Measurements from ENCODE around the gene ZNF18.
"Not testable (repeated sequence)": the region's sequence is repeated elsewhere in the genome, so short reads cannot be mapped to it uniquely, and the experiment has no call there.

Gene ZNF18

DNA sequence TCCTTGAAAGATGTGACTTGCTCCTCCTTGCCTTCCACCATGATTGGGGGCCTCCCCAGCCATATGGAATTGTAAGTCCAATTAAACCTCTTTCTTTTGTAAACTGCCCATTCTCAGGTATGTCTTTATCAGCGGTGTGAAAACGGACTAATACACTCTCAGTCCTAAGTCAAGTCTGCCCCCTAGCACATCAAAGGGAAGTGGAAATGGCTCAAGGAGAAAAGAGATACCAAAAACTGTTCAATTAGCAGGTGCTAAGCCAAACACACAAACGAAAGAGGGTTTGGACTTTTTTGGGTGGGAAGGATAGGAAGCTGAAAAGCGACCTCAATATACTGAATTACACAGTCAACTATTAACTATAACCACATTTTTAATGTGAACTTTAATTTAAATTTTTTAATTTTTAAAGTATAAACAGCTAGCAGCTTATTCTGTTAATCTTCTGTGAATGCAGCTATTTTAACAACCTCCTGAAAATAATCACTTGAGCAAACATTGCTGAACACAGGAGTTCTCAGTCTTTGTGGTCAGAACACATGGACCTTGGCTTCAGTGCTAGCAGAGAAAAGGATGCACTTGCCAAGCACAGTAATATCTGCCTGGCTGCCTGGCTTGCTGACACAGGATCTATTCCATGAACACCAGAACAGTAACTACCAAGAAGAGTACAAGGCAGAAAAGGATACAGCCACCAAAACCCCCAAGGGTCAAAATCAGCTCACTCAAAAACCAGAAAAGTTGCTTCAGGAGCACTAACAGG lies 10.9 kb downstream of the ZNF18 start:
- no peak for DNase-seq (ENCODE audit: low read depth)

DNA sequence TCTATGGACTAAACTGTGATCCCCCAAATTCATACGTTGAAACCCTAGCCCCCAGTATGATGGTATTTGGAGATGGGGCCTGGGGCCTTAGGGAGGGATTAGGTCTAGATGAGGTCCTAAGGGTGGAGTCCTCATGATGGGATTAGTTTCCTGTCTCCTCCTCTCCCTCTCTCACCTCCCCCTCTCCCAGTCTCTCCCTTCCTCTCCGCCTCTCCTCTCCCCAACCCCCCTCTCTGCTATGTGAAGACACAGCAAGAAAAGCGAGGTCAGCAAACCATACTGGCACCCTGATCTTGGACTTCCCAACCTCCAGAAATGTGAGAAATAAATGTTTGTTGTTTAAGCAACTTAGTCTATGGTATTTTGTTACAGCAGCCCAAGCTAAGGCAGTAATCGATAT lies 15.4 kb downstream of the ZNF18 start:
- no peak for DNase-seq (ENCODE audit: low read depth)

DNA sequence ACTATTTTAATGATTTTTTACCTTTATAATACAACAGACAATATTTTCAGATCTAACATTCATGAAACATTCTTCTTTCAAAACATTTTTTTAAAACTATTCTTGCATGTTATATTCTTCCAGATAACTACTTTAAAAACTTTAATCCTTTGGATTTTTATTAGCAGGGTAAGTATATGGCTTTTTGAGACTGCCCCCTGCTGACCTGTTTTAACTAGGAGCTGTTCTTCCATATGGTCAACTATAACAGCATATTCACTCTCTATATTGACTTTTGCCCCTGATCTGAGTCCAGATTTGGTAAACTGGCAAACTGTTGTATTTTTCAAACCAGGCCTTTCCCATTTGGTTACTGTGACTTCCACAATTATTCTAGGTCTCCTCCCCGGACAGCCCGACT lies 16.5 kb downstream of the ZNF18 start:
- DNase-seq (ENCODE audit: low read depth) = no peak

DNA sequence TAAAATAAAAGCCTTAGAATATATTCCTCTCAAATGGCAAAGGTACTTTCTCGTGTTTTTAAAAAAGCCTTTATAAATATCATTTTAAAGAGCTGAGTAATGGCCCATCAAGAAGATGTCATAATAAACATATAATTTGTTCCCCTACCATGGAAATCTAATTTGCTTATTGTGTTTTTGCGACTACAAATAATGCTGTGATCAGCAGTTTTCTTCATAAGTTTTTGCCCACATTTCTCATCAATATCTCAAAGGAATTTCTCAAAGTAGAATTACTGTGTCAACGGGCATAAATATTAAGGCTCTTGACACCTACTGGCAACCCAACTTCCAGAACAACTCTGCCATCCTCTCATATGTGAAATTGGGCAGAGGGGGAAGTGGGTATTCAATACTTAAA lies 17.5 kb downstream of the ZNF18 start:
- DNase-seq (ENCODE audit: low read depth) = no peak

DNA sequence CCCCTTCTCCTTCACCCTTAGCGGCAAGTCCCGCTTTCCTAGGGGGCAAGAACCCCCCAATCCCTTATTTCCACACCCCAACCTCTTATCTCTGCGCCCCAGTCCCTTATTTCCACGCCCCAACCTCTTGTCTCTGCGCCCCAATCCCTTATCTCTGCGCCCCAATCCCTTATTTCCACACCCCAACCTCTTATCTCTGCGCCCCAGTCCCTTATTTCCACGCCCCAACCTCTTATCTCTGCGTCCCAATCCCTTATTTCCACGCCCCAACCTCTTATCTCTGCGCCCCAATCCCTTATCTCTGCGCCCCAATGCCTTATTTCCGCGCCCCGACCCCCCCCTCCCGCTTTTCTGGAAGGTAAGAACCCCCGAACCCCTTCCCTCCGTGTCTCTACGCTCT lies 24.5 kb downstream of the ZNF18 start:
- DNase-seq (ENCODE audit: low read depth) = not testable (repeated sequence)

DNA sequence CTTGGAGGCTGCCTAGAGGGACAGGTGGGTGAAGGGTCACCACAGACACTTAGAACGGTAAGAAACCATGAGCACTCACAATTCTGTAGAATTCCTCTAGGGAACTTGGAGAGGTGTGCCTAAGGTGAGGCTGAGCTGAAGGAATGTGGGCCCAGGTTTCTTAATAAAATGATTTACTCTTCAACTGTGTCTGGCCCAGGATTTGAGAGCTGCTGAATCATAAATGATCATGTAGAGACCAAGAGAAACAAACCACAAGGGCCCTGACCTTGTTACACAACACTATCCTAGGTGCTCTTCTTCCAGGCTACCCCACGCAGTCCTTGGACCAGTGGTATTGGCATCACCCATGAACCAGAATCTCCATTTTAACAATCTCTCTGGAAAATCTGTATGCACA lies 27.7 kb downstream of the ZNF18 start:
- DNase-seq (ENCODE audit: low read depth) = no peak

DNA sequence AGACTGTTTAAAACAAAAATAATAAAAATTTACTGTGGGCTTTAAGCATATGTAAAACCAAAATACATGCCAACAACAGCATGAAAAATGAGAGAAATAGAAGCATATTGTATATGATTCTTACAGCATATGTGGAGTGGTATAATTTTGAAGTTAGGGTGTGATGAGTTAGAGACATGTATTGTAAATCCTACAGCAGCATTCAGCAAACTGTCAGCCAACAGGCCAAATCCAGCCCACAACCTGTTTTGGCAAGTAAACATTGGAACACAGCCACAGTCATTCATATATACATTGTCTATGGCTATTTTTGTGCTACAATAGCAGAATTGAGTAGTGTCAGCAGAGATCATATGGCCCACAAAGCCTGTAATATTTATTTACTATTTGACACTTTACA lies 42.3 kb downstream of the ZNF18 start:
- no peak for DNase-seq (ENCODE audit: low read depth)

DNA sequence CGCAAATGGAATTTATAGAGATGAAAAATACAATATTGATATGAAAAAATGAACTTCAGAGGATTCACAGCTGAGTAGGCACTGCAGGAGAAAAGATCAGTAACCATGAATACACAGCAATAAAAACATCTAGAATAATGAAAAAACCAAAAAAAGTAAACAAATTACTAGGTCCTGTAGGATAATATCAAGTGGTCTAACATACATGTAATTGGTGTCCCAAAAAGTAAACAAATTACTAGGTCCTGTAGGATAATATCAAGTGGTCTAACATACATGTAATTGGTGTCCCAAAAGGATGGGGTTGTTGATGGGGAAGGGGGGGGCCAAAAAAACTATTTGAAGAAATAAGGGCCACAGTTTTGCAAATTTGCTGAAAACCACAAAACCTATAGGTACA lies 43.4 kb downstream of the ZNF18 start:
- DNase-seq (ENCODE audit: low read depth) = no peak

DNA sequence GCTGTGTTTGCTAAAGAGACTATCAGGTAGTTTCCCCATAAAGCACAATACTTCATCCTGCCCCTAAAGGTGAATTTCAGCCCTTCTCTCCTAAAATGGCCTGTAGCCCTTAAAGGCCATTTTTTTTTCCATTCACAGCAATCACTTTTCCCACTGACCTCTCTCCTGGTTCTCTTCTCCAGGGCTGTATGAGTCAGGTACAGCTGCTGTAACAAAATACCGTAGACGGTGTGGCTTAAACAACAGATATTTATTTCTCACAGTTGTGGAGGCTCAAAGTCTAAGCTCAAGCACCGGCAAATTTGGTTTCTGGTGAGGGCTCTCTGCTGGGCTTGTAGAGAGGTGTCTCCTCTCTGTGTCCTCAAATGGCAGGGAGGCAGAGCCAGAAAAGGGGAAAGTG lies 44.7 kb downstream of the ZNF18 start:
- DNase-seq (ENCODE audit: low read depth) = no peak

DNA sequence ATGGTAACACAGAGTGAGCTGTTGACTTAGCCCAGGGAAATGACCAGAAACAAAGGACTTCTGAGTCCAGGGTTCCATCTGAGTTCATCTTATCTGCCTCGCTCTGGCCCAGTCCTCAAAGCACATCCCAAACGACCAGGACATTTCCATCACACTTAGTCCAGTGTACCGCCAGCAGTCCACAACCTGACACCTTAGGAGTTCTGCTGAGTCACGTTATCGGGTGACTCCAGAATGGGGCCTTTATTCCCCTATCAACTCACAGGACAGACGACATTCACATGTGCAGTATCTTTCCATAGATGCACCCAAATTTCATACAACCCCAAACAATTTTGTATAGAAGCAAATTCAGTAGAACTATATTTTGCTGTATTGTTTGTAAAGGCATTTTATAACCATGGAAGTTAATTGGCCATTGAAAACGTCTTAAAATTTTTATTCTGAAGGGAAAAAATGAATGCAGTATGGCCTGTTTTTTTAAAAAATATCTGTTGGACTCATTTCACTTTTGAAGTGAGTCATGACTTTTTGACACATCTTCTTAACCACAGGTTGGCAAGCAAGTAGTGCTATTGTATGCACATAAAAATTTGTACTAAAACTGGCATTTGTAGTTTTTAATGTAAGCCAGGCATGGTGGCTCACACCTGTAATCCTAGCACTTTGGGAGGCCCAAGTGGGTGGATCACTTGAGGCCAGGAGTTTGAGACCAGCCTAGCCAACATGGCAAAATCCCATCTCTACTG lies 46.3 kb downstream of the ZNF18 start:
- DNase-seq (ENCODE audit: low read depth) = no peak

DNA sequence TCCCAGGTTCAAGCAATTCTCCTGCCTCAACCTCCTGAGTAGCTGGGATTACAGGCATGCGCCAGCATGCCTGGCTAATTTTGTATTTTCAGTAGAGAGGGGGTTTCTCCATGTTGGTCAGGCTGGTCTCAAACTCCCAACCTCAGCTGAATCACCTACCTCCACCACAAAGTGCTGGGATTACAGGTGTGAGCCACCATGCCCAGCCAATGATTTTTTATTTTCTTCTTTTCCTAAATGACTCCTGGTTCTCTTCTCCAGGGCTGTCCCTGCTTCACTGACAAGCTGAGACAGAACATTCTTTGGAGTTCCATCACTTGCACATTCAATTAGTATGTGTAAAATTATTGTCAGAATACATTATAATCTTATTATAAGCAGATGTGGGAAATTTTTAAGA lies 47.7 kb downstream of the ZNF18 start:
- DNase-seq (ENCODE audit: low read depth) = not testable (repeated sequence)

DNA sequence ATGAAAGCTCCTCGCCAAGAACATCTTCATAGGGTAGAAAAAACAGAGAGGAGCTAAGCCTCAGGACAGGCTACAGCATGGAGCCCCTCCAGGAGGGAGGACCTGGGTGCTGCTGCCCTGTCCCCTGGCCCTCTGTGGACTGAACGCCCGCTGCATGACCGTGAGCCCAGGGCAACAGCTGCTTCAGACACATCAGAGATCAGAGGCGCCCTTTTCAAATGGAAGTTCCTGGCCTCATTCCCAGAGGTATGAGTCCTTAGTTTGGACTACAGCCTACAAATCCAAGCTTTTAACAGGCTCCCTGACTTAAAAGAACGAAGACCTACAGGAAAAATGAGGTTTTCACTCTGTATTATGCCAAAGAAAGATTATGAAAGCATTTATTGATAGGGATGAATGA lies 48.5 kb downstream of the ZNF18 start:
- DNase-seq (ENCODE audit: low read depth) = no peak

DNA sequence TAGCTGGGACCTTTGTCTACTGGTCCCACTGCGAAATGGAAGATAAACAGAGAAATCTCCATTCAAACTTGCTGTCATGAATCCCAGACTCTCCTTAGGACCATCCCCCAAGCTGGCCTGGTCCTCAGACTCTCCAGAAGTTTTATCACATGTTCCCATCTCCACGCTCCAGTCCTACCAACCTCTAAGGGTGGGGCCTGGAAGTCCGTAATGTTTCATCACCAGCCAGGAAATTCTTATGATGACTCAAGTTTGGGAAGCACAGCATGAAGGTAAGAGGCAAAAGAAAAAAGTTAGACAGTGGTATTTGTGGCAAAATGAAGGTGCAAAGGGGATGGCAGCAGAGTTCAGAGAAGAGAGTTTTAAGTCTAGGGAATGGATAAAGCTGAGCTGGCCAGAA lies 52.7 kb downstream of the ZNF18 start:
- DNase-seq (ENCODE audit: low read depth) = no peak

DNA sequence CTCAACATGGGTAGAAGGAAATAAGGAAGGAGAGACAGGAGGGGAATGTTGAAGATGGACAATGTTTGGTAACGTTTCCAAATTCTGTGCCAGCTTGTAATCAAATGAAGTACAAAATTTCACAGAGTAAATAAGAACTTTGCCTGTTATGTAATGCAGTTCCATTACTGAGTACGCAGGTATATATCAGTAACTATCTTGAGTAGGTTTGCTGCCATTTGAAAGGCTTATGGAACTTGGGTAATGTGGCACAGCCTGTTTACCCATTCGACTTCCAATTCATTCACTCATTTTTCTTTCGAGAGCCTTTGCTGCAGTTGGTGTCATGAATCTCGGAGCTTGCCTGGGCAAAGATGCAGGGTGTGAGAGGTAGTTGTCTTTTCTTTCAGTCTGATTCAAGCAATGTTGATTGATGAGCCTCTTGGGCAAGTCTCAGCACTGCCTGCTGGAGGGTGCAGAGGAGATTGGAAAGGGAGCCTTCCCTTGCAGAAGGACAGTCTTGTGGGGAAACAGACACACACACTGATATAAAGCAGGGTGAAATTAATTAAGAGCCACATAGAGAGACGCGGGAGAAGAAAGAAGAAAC lies 53.4 kb downstream of the ZNF18 start:
- no peak for DNase-seq (ENCODE audit: low read depth)

DNA sequence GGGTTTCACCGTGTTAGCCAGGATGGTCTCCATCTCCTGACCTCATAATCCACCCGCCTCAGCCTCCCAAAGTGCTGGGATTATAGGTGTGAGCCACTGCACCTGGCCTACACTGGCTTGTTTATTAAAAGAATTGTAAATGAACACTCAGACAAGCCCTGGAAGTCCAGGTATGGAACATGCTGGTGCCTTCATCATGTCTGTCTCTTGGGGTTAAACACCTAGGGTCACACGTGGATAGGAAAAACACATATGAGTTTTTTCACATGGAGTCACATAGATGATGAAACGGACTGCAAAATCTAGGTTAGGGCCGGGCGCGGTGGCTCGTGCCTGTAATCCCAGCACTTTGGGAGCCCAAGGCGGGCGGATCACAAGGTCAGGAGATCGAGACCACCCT lies 54.2 kb downstream of the ZNF18 start:
- DNase-seq (ENCODE audit: low read depth) = not testable (repeated sequence)

DNA sequence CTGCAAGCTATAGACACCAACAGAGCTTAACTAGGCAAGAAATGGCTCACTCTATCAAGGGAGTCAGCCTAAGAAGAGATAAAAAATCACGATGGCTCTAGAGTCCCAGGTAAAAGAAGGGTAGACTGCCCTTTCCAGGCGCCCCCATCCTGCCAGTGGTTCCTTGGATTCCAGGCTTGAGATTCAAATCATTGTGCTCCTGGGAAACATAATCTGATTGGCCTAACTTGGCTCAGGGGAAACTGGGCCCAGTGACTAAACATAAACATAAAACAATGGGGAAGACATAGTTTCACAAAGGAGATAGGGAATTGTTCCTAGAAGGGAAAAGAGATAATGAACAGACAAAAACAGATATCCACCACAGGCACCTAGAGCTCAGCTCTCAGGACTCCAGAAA lies 56.4 kb downstream of the ZNF18 start:
- DNase-seq (ENCODE audit: low read depth) = no peak

DNA sequence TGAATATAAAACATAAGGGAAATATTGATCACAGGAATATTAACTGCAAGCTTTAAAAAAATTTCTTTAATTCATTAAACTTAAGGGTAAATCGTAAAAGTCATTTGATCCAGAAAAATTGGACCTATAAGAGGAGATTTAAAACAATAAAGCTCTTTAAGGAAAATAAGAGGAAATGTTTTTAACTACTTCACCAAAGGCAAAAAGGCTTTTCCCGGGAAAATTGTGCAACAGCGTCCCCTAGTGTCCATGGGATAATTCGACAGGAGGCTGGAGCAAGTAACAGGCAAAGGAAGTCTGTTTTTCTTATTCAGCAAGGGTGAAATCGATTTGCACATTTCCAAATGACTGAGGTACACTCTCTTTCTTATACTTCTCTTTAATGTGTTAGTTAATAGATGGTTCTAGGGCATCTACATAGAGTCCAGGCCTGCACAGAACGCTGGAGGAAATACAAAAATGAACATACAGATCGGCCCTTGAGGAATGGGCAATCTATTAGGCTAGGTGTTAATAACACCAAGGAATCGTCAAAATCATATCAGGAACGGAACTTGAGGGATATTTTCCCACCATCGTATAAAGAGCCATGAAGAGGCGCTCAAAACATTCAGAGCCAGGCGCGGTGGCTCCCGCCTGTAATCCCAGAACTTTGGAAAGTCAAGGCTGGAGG lies 61.4 kb downstream of the ZNF18 start:
- DNase-seq (ENCODE audit: low read depth) = no peak

DNA sequence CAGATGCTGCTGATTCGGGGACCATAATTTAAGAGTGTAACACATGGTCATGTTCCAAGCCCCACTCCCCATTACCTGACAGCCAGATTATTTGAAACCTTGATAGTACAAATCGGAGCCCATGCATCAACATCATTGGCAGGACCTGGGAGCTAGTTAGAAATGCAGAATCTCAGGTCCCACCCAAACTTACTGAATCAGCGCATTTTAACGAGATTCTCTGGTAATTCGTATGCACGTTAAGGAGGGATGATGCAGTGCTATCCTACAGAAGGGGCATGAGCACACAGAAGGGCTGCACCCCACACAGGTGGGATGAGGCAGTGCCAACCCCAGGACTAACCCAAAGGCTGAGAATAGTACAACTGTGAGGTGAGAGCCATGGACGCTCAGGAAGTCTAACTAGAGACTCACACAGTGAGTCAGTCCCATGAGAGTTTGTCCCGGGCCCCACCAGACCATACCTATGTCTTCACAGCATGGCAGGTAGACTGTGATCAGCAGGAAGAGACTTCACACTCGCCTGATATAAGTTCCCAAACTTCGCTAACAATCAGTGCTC lies 64.9 kb downstream of the ZNF18 start:
- no peak for DNase-seq (ENCODE audit: low read depth)

DNA sequence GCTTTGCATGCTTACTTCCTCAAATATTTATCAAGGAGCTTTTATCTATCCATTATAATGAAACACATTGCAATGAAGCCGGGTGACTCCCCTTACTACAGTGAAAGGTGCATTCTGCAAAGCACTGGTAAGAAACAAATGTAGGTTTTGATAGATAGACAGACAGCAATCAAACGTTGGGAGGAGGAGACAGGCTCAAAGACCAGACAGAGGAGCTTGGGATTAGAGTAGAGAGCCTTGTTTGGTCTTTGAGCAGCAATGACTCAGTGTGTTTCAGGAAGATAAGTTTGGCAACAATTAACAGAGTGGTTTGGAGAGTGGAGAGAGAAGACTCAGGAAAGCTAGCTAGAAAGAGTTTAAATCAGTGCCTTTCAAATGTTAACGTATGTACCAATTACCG lies 68.8 kb downstream of the ZNF18 start:
- no peak for DNase-seq (ENCODE audit: low read depth)

Data from stimulated activated CD8-positive, alpha-beta memory T cell treated with anti-CD3 and anti-CD28 coated beads, Interleukin-7, amount 100 ng/mL, for 24 hours (primary cell).